GM12801 (cell line): ENCODE results near the gene TUBB1.

Source experiments
- CTCF ChIP-seq: IDR thresholded peaks from one replicate; pipeline ENCODE4 v1.5.1; 2011; ENCODE audit warnings: control low read depth; ENCODE audit not compliant: insufficient read length; ENCODE audit errors: extremely low read depth

The TUBB1 gene

GRCh38 chr20:59055302-59055701 is 36.1 kb downstream of the TUBB1 start:
- no peak for TF ChIP-seq CTCF

GRCh38 chr20:59062081-59062480 is 42.9 kb downstream of the TUBB1 start:
- no peak for TF ChIP-seq CTCF

- no peak for TF ChIP-seq CTCF
Measured at GRCh38 chr20:59063358-59064213, 44.4 kb downstream of the TUBB1 start.

GRCh38 chr20:59064214-59064722 is 45.0 kb downstream of the TUBB1 start:
- TF ChIP-seq CTCF = no peak

GRCh38 chr20:59068534-59068933 is 49.3 kb downstream of the TUBB1 start:
- no peak for TF ChIP-seq CTCF

GRCh38 chr20:59069026-59069425 is 49.8 kb downstream of the TUBB1 start:
- no peak for TF ChIP-seq CTCF

- no peak for TF ChIP-seq CTCF
Measured at GRCh38 chr20:59071216-59071615, 52.0 kb downstream of the TUBB1 start.
